HepG2 (cell line): ENCODE measurements around the gene LYPD1. TPM values are rescaled to one million over a fixed set of nuclear protein-coding genes. Genes with fewer than 3 reads are reported as not detected.

ENCODE experiments used
- ATAC-seq: fragments of 200-7000 bp; cut with Tn5 transposase; 3 replicates; pipeline ENCODE4 v1.9.1; 2020; ENCODE audit warnings: mild to moderate bottlenecking, moderate library complexity
- BruUV-seq: library from RNA; stranded (reverse); fragments of 400-500 nt; replicated peaks from 2 replicates; lab custom pipeline; 2021; lab: Mats Ljungman, UMichigan
- CTCF ChIA-PET: fragments of 300-600 bp; formaldehyde crosslinking; extraction: SDS; loops from one replicate; lab custom pipeline; 2021; ENCODE audit warnings: low total read pairs, inconsistent platforms, low intra/inter-chr PET ratio; lab: Yijun Ruan, JAX
- POLR2A ChIA-PET: fragments of 350-600 bp; sonication (Branson Sonifier 250); formaldehyde crosslinking; loops from one replicate; lab custom pipeline; 2020; ENCODE audit warnings: antibody characterized with exemption, inconsistent platforms; lab: Yijun Ruan, JAX
- DNase-seq: peaks from one replicate; pipeline ENCODE4 v3.0.0-alpha.2; 2015; ENCODE audit warnings: low spot score
- FAIRE-seq: peaks from 3 replicates; lab custom pipeline; 2011; peaks lifted over from hg19 to GRCh38; lab: Jason Lieb, UNC
- H2AFZ ChIP-seq: one replicate; pipeline ENCODE4 v1.6.1; 2011; ENCODE audit warnings: low read length, inconsistent platforms
- H3K27ac ChIP-seq: fragments of 300-600 bp; 3 replicates; pipeline ENCODE4 v1.8.0; 2011; ENCODE audit warnings: mixed run types, mild to moderate bottlenecking, mixed read lengths, low read length, inconsistent platforms; ENCODE audit not compliant: insufficient read depth; ENCODE audit errors: extremely low read length
- H3K27me3 ChIP-seq, 2 experiments: fragments of 200-600 bp in 1 of 2; 2 replicates in 1 of 2; 3 replicates in 1 of 2; pipeline versions ENCODE4 v1.6.0 to v1.8.0; 2011; ENCODE audit warnings: low read length in 2 of 2, mild to moderate bottlenecking in 2 of 2, moderate library complexity in 2 of 2, inconsistent platforms in 1 of 2; ENCODE audit not compliant: insufficient read depth in 2 of 2, control insufficient read depth in 1 of 2
- H3K36me3 ChIP-seq, 2 experiments: fragments of 200-600 bp in 1 of 2; replicated peaks in 1 of 2; 2 replicates in 1 of 2; 3 replicates in 1 of 2; pipeline versions ENCODE4 v1.5.1 to v1.8.0; 2011; ENCODE audit warnings: low read length in 2 of 2, inconsistent platforms in 1 of 2; ENCODE audit not compliant: insufficient read depth in 2 of 2, control insufficient read depth in 1 of 2
- H3K4me1 ChIP-seq: 2 replicates; pipeline ENCODE4 v1.5.1; 2012; ENCODE audit warnings: low read length, inconsistent platforms; ENCODE audit not compliant: insufficient read depth
- H3K4me2 ChIP-seq: 2 replicates; pipeline ENCODE4 v1.6.0; 2011; ENCODE audit warnings: low read depth, low read length, inconsistent platforms
- H3K4me3 ChIP-seq, 3 experiments: fragments of 200-600 bp in 1 of 3; sonication (generic), shearing (Covaris generic) in 1 of 3; replicated peaks in 1 of 3; 2 replicates each; pipeline ENCODE4 v1.5.1; 2011 to 2016; ENCODE audit warnings: low read length in 3 of 3, inconsistent platforms in 2 of 3, low read depth in 2 of 3, mild to moderate bottlenecking in 2 of 3, control low read depth in 1 of 3, mixed read lengths in 1 of 3; ENCODE audit not compliant: insufficient read depth in 1 of 3
- H3K79me2 ChIP-seq: one replicate; pipeline ENCODE4 v1.6.1; 2011; ENCODE audit warnings: low read length, inconsistent platforms; ENCODE audit not compliant: insufficient read depth
- H3K9ac ChIP-seq: 2 replicates; pipeline ENCODE4 v1.6.0; 2011; ENCODE audit warnings: mild to moderate bottlenecking, low read depth, low read length, inconsistent platforms; ENCODE audit not compliant: insufficient read depth
- H3K9me3 ChIP-seq: 2 replicates; pipeline ENCODE4 v1.5.1; 2012; ENCODE audit warnings: mild to moderate bottlenecking, low read length
- H4K20me1 ChIP-seq: 2 replicates; pipeline ENCODE4 v1.6.0; 2011; ENCODE audit warnings: inconsistent platforms, mild to moderate bottlenecking, low read length, moderate library complexity; ENCODE audit not compliant: insufficient read depth
- ADNP ChIP-seq: sonication (generic); formaldehyde crosslinking; IDR thresholded peaks from 2 replicates; pipeline ENCODE4 v1.4.0; 2020; ENCODE audit warnings: missing genetic modification reagents
- ETV5 ChIP-seq: IDR thresholded peaks from 2 replicates; pipeline ENCODE4 v1.6.1; 2018; ENCODE audit warnings: missing biosample characterization, missing genetic modification reagents, inconsistent platforms, borderline replicate concordance
- MEIS1 ChIP-seq: sonication (generic); formaldehyde crosslinking; IDR thresholded peaks from 2 replicates; pipeline ENCODE4 v1.9.0; 2021; ENCODE audit warnings: mild to moderate bottlenecking, missing genetic modification reagents, moderate library complexity, borderline replicate concordance
- NCOA5 ChIP-seq: sonication (generic); formaldehyde crosslinking; IDR thresholded peaks from 2 replicates; pipeline ENCODE4 v1.4.0; 2020; ENCODE audit warnings: missing genetic modification reagents
- RARA ChIP-seq: IDR thresholded peaks from 2 replicates; pipeline ENCODE4 v1.6.1; 2016; ENCODE audit warnings: missing genetic modification reagents, missing compliant biosample characterization
- RFX5 ChIP-seq: IDR thresholded peaks from 2 replicates; pipeline ENCODE4 v1.6.1; 2011; ENCODE audit warnings: low read depth, low read length, improper control_type of control experiment
- SIN3B ChIP-seq: fragments of 150-350 bp; IDR thresholded peaks from 2 replicates; pipeline ENCODE4 v1.6.1; 2014; ENCODE audit warnings: low read length
- ZBTB20 ChIP-seq: sonication (generic); formaldehyde crosslinking; IDR thresholded peaks from 2 replicates; pipeline ENCODE4 v1.8.1; 2023; ENCODE audit warnings: missing genetic modification reagents, low read depth, mild to moderate bottlenecking, borderline replicate concordance
- ZFP36 ChIP-seq: fragments of 150-350 bp; IDR thresholded peaks from 2 replicates; pipeline ENCODE4 v1.6.1; 2018; ENCODE audit warnings: borderline replicate concordance, low read length, low read depth; ENCODE audit not compliant: partially characterized antibody
- WGBS: methylation state at CpG from one replicate; pipeline ENCODE4 v1.1.6; 2017; ENCODE audit warnings: low lambda C conversion rate; 5-methylcytosine and 5-hydroxymethylcytosine counted together
- in situ Hi-C: cut with HindIII; loops from 2 replicates; pipeline ENCODE4 v1.10.0; 2017; ENCODE audit warnings: low pct_unique_long_range_greater_than_20kb; ENCODE audit not compliant: extremely low pct_ligation_motif_present
- intact Hi-C: fragments of 100-400 bp; cut with micrococcal nuclease; formaldehyde crosslinking; loops from one replicate; pipeline ENCODE4 v1.10.0; 2022; ENCODE audit not compliant: unreplicated experiment
- polyA plus RNA-seq, 8 experiments: library from polyadenylated mRNA; depleted of rRNA in 3 of 8; stranded (reverse) in 7 of 8; unstranded in 1 of 8; fragments of >200 nt; fragmentation: Illumina TruSeq in 4 of 8; extraction: Trizol in 4 of 8; gene quantifications; 2 replicates each; pipeline versions ENCODE4 v1.2.1 to v1.2.3, GENCODE V29; 2011 to 2016; ENCODE audit warnings: low read depth in 4 of 8, missing spikeins in 1 of 8, mixed read lengths in 1 of 8; ENCODE audit not compliant: insufficient read depth in 1 of 8
- total RNA-seq, 5 experiments: library from RNA; depleted of rRNA; stranded (reverse); fragments of >200 nt; fragmentation: Illumina TruSeq; extraction: Trizol; gene quantifications; 2 replicates each; pipeline ENCODE4 v1.2.3, GENCODE V29; 2016; ENCODE audit warnings: low read depth in 1 of 5
- TF ChIP-seq, protein P1 (sequence below): sonication (generic); formaldehyde crosslinking; IDR thresholded peaks from 2 replicates; pipeline ENCODE4 v1.5.0; 2020; ENCODE audit warnings: missing genetic modification reagents
- TF ChIP-seq, protein P2 (sequence below): sonication (generic); formaldehyde crosslinking; IDR thresholded peaks from 2 replicates; pipeline ENCODE4 v1.4.0; 2020; ENCODE audit warnings: mild to moderate bottlenecking, missing genetic modification reagents, borderline replicate concordance
- TF ChIP-seq, protein P3 (sequence below): sonication (generic); formaldehyde crosslinking; IDR thresholded peaks from one replicate; pipeline ENCODE4 v1.5.1; 2020; ENCODE audit warnings: mild to moderate bottlenecking, missing genetic modification reagents; ENCODE audit errors: not compliant biosample characterization

The LYPD1 gene
- total and polyA plus RNA-seq, 2 of the 13 experiments (the other 11 are each of a cell fraction or from before 2014, with no cell fraction given): not detected

DNA sequence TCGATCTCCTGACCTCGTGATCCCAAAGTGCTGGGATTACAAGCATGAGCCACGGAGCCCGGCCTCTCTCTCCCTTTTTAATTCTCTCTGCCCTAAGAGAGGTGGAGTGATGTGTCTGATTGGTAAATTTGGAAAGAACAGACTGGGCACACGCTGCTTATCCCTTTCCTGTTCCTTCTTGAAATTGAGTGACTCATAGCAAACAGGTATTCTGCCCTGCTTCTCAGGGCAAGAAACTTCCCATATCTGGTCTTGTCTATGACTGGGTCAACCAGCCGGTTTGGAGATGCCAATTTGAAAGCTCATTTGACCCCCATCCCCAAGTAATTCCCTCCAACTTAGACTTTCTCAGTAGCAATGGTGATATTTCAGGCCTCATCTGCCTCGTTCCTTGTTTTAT, 15.0 kb downstream of the LYPD1 start:
- ATAC-seq: no peak

More for the DNA sequence above, 15.0 kb downstream of the LYPD1 start:
- Histone ChIP-seq H2AFZ (no peak overlapping the region), H3K79me2 (no peaks in the 10 kb centered on the region), H3K27me3 (no peaks in the 10 kb centered on the region), H3K4me1 (no peaks in the 10 kb centered on the region), H3K4me3 (no peak overlapping the region), H3K9me3 (no peaks in the 10 kb centered on the region), H3K27ac (no peak overlapping the region), H3K9ac (no peak overlapping the region), H3K4me2 (no peak overlapping the region), H3K36me3 (no peaks in the 10 kb centered on the region), H4K20me1 (no peaks in the 10 kb centered on the region)
- FAIRE-seq: no peak
- WGBS: 34% methylated on average over 7 of the region's 7 CpGs
- intact Hi-C loops (loop anchor here (5.0 to 10.0 kb wide), 2 partner anchors 108 to 390 kb away; no protein-coding TSS in a partner anchor), in situ Hi-C loops (loop anchor here (10.0 to 25.0 kb wide), 2 partner anchors 507 to 1190 kb away; no protein-coding TSS in a partner anchor)
- no peak for DNase-seq
- ChIA-PET POLR2A (no interaction called here), CTCF (no interaction called here)
- no TSS peak for BruUV-seq
- TF ChIP-seq ADNP (CRISPR knock-in tag) (no peak), RARA (CRISPR knock-in tag) (no peak), NCOA5 (CRISPR knock-in tag) (no peak), RFX5 (no peak), ETV5 (CRISPR knock-in tag) (no peak), ZFP36 (no peak), MEIS1 (no peak), SIN3B (no peak), ZBTB20 (CRISPR knock-in tag) (no peak)
- TF ChIP-seq, protein P1, sequence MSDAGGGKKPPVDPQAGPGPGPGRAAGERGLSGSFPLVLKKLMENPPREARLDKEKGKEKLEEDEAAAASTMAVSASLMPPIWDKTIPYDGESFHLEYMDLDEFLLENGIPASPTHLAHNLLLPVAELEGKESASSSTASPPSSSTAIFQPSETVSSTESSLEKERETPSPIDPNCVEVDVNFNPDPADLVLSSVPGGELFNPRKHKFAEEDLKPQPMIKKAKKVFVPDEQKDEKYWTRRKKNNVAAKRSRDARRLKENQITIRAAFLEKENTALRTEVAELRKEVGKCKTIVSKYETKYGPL (CRISPR knock-in tag): no peak
- TF ChIP-seq, protein P2, sequence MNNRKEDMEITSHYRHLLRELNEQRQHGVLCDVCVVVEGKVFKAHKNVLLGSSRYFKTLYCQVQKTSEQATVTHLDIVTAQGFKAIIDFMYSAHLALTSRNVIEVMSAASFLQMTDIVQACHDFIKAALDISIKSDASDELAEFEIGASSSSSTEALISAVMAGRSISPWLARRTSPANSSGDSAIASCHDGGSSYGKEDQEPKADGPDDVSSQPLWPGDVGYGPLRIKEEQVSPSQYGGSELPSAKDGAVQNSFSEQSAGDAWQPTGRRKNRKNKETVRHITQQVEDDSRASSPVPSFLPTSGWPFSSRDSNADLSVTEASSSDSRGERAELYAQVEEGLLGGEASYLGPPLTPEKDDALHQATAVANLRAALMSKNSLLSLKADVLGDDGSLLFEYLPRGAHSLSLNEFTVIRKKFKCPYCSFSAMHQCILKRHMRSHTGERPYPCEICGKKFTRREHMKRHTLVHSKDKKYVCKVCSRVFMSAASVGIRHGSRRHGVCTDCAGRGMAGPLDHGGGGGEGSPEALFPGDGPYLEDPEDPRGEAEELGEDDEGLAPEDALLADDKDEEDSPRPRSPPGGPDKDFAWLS (CRISPR knock-in tag): no peak
- TF ChIP-seq, protein P3, sequence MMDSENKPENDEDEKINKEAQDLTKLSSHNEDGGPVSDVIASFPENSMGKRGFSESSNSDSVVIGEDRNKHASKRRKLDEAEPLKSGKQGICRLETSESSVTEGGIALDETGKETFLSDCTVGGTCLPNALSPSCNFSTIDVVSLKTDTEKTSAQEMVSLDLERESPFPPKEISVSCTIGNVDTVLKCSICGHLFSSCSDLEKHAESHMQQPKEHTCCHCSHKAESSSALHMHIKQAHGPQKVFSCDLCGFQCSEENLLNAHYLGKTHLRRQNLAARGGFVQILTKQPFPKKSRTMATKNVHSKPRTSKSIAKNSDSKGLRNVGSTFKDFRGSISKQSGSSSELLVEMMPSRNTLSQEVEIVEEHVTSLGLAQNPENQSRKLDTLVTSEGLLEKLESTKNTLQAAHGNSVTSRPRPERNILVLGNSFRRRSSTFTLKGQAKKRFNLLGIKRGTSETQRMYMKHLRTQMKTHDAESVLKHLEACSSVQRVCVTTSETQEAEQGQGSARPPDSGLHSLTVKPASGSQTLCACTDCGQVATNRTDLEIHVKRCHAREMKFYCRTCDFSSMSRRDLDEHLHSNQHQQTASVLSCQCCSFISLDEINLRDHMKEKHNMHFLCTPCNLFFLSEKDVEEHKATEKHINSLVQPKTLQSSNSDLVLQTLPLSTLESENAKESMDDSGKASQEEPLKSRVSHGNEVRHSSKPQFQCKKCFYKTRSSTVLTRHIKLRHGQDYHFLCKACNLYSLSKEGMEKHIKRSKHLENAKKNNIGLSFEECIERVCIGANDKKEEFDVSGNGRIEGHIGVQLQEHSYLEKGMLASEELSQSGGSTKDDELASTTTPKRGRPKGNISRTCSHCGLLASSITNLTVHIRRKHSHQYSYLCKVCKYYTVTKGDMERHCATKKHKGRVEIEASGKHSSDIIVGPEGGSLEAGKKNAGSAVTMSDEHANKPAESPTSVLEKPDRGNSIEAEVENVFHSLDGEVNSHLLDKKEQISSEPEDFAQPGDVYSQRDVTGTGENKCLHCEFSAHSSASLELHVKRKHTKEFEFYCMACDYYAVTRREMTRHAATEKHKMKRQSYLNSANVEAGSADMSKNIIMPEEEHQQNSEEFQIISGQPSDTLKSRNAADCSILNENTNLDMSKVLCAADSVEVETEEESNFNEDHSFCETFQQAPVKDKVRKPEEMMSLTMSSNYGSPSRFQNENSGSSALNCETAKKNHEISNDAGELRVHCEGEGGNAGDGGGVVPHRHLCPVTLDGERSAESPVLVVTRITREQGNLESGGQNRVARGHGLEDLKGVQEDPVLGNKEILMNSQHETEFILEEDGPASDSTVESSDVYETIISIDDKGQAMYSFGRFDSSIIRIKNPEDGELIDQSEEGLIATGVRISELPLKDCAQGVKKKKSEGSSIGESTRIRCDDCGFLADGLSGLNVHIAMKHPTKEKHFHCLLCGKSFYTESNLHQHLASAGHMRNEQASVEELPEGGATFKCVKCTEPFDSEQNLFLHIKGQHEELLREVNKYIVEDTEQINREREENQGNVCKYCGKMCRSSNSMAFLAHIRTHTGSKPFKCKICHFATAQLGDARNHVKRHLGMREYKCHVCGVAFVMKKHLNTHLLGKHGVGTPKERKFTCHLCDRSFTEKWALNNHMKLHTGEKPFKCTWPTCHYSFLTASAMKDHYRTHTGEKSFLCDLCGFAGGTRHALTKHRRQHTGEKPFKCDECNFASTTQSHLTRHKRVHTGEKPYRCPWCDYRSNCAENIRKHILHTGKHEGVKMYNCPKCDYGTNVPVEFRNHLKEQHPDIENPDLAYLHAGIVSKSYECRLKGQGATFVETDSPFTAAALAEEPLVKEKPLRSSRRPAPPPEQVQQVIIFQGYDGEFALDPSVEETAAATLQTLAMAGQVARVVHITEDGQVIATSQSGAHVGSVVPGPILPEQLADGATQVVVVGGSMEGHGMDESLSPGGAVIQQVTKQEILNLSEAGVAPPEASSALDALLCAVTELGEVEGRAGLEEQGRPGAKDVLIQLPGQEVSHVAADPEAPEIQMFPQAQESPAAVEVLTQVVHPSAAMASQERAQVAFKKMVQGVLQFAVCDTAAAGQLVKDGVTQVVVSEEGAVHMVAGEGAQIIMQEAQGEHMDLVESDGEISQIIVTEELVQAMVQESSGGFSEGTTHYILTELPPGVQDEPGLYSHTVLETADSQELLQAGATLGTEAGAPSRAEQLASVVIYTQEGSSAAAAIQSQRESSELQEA: no peak
